WTC11 (cell line): ENCODE measurements around the gene HOXD8. TPM values are rescaled to one million over a fixed set of nuclear protein-coding genes. Genes with fewer than 3 reads are reported as not detected.

Experiments used
- ATAC-seq: fragments of 200-7000 bp; cut with Tn5 transposase; 2 replicates; pipeline ENCODE4 v1.10.0; 2021; ENCODE audit warnings: mild to moderate bottlenecking, moderate library complexity
- CTCF ChIA-PET: fragments of 300-600 bp; sonication (Branson Sonifier 250); formaldehyde crosslinking; loops from one replicate; lab custom pipeline; 2021; ENCODE audit warnings: antibody characterized with exemption; lab: Charles Lee
- POLR2A ChIA-PET: fragments of 350-600 bp; sonication (Branson Sonifier 250); formaldehyde crosslinking; loops from one replicate; lab custom pipeline; 2021; ENCODE audit warnings: antibody characterized with exemption; lab: Charles Lee
- DNase-seq: peaks from one replicate; pipeline ENCODE4 v3.0.0; 2021; ENCODE audit warnings: low spot score
- H3K27ac Mint-ChIP-seq: 2 replicates; pipeline ENCODE4 v1.8.0; 2021; ENCODE audit warnings: mixed read lengths
- H3K27me3 Mint-ChIP-seq: 2 replicates; pipeline ENCODE4 v1.8.0; 2021; ENCODE audit warnings: low read depth, mild to moderate bottlenecking, moderate library complexity, mixed read lengths
- H3K36me3 Mint-ChIP-seq: 2 replicates; pipeline ENCODE4 v1.8.0; 2021; ENCODE audit warnings: mixed read lengths
- H3K4me1 Mint-ChIP-seq: 2 replicates; pipeline ENCODE4 v1.8.0; 2022; ENCODE audit warnings: mixed read lengths
- H3K4me3 Mint-ChIP-seq: 2 replicates; pipeline ENCODE4 v1.8.0; 2021; ENCODE audit warnings: mild to moderate bottlenecking, moderate library complexity, mixed read lengths
- H3K9me3 Mint-ChIP-seq: 2 replicates; pipeline ENCODE4 v1.8.0; 2021; ENCODE audit warnings: mixed read lengths
- CREB1 ChIP-seq: sonication (generic); formaldehyde crosslinking; IDR thresholded peaks from 2 replicates; pipeline ENCODE4 v1.8.0; 2023; ENCODE audit warnings: mild to moderate bottlenecking, missing genetic modification reagents
- EMX1 ChIP-seq: fragments of 250-450 bp; sonication (Bioruptor Pico); IDR thresholded peaks from 2 replicates; pipeline ENCODE4 v1.8.0; 2021; ENCODE audit warnings: mild to moderate bottlenecking
- HMGA2 ChIP-seq: fragments of 250-450 bp; sonication (Bioruptor Pico); IDR thresholded peaks from 2 replicates; pipeline ENCODE4 v1.4.0; 2021; ENCODE audit warnings: mild to moderate bottlenecking, moderate library complexity
- JAZF1 ChIP-seq: fragments of 250-450 bp; sonication (Bioruptor Pico); IDR thresholded peaks from 2 replicates; pipeline ENCODE4 v1.9.0; 2021; ENCODE audit warnings: moderate library complexity, mild to moderate bottlenecking, inconsistent platforms
- MXD4 ChIP-seq: fragments of 250-450 bp; sonication (Bioruptor Pico); IDR thresholded peaks from 2 replicates; pipeline ENCODE4 v1.8.0; 2021; ENCODE audit warnings: mild to moderate bottlenecking, moderate library complexity, borderline replicate concordance
- NR1H2 ChIP-seq: sonication (generic); formaldehyde crosslinking; IDR thresholded peaks from 2 replicates; pipeline ENCODE4 v1.9.0; 2021; ENCODE audit warnings: mild to moderate bottlenecking, moderate library complexity, missing genetic modification reagents
- OVOL2 ChIP-seq: fragments of 250-450 bp; sonication (Bioruptor Pico); IDR thresholded peaks from 2 replicates; pipeline ENCODE4 v1.9.0; 2021; ENCODE audit warnings: mild to moderate bottlenecking, borderline replicate concordance
- TCF7 ChIP-seq: sonication (generic); formaldehyde crosslinking; IDR thresholded peaks from 2 replicates; pipeline ENCODE4 v1.8.0; 2022; ENCODE audit warnings: mild to moderate bottlenecking, low read depth, missing genetic modification reagents, moderate library complexity
- TEAD1 ChIP-seq: sonication (generic); formaldehyde crosslinking; IDR thresholded peaks from 2 replicates; pipeline ENCODE4 v1.8.0; 2022; ENCODE audit warnings: mild to moderate bottlenecking, missing genetic modification reagents
- ZBTB21 ChIP-seq: sonication (generic); formaldehyde crosslinking; IDR thresholded peaks from 2 replicates; pipeline ENCODE4 v1.8.1; 2023; ENCODE audit warnings: mild to moderate bottlenecking, missing genetic modification reagents, borderline replicate concordance
- ZNF121 ChIP-seq: sonication (generic); formaldehyde crosslinking; IDR thresholded peaks from 2 replicates; pipeline ENCODE4 v1.8.0; 2023; ENCODE audit warnings: missing genetic modification reagents
- ZNF138 ChIP-seq: sonication (generic); formaldehyde crosslinking; conservative IDR thresholded peaks from 2 replicates; pipeline ENCODE4 v1.8.1; 2022; ENCODE audit warnings: mild to moderate bottlenecking, moderate library complexity, missing genetic modification reagents
- ZNF317 ChIP-seq: sonication (generic); formaldehyde crosslinking; IDR thresholded peaks from 2 replicates; pipeline ENCODE4 v1.8.1; 2023; ENCODE audit warnings: low read depth, mild to moderate bottlenecking, moderate library complexity, missing genetic modification reagents, borderline replicate concordance
- ZNF396 ChIP-seq: fragments of 250-450 bp; sonication (Bioruptor Pico); IDR thresholded peaks from 2 replicates; pipeline ENCODE4 v1.8.0; 2021; ENCODE audit warnings: mild to moderate bottlenecking, moderate library complexity, borderline replicate concordance
- total RNA-seq: library from RNA; stranded (reverse); gene quantifications from 3 replicates; pipeline ENCODE4 v1.2.3, GENCODE V29; 2021
- TF ChIP-seq, protein P1 (sequence below): sonication (generic); formaldehyde crosslinking; IDR thresholded peaks from 2 replicates; pipeline ENCODE4 v1.8.1; 2022; ENCODE audit warnings: low read depth, missing genetic modification reagents, borderline replicate concordance
- TF ChIP-seq, protein P2 (sequence below): sonication (generic); formaldehyde crosslinking; IDR thresholded peaks from 2 replicates; pipeline ENCODE4 v1.8.0; 2022; ENCODE audit warnings: mild to moderate bottlenecking, missing genetic modification reagents
- TF ChIP-seq, protein P3 (sequence below): sonication (generic); formaldehyde crosslinking; IDR thresholded peaks from 2 replicates; pipeline ENCODE4 v1.8.1; 2023; ENCODE audit warnings: mild to moderate bottlenecking, missing genetic modification reagents

The HOXD8 gene
- total RNA-seq, 1 experiment from 2014 or later = not detected

DNA sequence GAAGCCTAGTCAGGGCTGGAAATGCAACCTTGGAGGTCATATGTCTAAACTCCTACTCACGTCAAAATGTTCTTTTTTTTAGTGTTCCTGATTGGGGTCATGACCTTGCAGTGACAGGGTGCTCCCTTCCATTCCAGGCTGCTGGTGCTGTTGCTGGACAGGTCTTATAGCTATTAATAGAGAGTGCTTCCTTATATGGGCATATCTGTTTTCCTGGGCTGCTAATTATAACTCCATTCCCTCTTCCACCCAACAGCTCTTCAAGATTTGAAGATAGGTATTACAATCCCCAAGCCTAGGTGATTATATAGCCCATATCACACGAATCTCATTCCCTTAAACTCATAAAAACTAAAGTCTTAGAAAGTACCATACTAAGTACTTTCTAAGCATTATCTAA is 40.2 kb downstream of the HOXD8 start:
- Mint-ChIP-seq H3K4me1 (peaks cover 24% of the 10 kb centered on the region), H3K36me3 (peaks cover 4% of the 10 kb centered on the region; the same call in 1 of the 2 replicates), H3K27ac (no peak overlapping the region), H3K9me3 (no peaks in the 10 kb centered on the region), H3K4me3 (no peak overlapping the region)
- DNase-seq (no peak), ATAC-seq (no peak)
- POLR2A ChIA-PET = no interaction called here
- CTCF ChIA-PET = interaction anchor here (0.7 to 1.1 kb wide), 2 partner anchors 468 to 979 kb away, joined by 3 to 6 read pairs; no protein-coding TSS in a partner anchor
- TF ChIP-seq, protein P1, sequence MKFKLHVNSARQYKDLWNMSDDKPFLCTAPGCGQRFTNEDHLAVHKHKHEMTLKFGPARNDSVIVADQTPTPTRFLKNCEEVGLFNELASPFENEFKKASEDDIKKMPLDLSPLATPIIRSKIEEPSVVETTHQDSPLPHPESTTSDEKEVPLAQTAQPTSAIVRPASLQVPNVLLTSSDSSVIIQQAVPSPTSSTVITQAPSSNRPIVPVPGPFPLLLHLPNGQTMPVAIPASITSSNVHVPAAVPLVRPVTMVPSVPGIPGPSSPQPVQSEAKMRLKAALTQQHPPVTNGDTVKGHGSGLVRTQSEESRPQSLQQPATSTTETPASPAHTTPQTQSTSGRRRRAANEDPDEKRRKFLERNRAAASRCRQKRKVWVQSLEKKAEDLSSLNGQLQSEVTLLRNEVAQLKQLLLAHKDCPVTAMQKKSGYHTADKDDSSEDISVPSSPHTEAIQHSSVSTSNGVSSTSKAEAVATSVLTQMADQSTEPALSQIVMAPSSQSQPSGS (CRISPR knock-in tag) = no peak
- no peak for TF ChIP-seq ZNF317 (CRISPR knock-in tag)
- TF ChIP-seq EMX1 (CRISPR knock-in tag) = no peak
- TF ChIP-seq TCF7 = no peak
- no peak for TF ChIP-seq OVOL2 (CRISPR knock-in tag)
- no peak for TF ChIP-seq ZBTB21 (CRISPR knock-in tag)
- TF ChIP-seq CREB1 = no peak
- no peak for TF ChIP-seq NR1H2 (CRISPR knock-in tag)
- TF ChIP-seq, protein P2, sequence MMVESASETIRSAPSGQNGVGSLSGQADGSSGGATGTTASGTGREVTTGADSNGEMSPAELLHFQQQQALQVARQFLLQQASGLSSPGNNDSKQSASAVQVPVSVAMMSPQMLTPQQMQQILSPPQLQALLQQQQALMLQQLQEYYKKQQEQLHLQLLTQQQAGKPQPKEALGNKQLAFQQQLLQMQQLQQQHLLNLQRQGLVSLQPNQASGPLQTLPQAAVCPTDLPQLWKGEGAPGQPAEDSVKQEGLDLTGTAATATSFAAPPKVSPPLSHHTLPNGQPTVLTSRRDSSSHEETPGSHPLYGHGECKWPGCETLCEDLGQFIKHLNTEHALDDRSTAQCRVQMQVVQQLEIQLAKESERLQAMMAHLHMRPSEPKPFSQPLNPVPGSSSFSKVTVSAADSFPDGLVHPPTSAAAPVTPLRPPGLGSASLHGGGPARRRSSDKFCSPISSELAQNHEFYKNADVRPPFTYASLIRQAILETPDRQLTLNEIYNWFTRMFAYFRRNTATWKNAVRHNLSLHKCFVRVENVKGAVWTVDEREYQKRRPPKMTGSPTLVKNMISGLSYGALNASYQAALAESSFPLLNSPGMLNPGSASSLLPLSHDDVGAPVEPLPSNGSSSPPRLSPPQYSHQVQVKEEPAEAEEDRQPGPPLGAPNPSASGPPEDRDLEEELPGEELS (CRISPR knock-in tag) = no peak
- no peak for TF ChIP-seq HMGA2
- TF ChIP-seq, protein P3, sequence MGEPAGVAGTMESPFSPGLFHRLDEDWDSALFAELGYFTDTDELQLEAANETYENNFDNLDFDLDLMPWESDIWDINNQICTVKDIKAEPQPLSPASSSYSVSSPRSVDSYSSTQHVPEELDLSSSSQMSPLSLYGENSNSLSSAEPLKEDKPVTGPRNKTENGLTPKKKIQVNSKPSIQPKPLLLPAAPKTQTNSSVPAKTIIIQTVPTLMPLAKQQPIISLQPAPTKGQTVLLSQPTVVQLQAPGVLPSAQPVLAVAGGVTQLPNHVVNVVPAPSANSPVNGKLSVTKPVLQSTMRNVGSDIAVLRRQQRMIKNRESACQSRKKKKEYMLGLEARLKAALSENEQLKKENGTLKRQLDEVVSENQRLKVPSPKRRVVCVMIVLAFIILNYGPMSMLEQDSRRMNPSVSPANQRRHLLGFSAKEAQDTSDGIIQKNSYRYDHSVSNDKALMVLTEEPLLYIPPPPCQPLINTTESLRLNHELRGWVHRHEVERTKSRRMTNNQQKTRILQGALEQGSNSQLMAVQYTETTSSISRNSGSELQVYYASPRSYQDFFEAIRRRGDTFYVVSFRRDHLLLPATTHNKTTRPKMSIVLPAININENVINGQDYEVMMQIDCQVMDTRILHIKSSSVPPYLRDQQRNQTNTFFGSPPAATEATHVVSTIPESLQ (CRISPR knock-in tag) = no peak
- TF ChIP-seq JAZF1 (CRISPR knock-in tag) = no peak
- no peak for TF ChIP-seq ZNF138
- no peak for TF ChIP-seq MXD4 (CRISPR knock-in tag)
- TF ChIP-seq, all 79 proteins: peak for 0
- H3K27me3 Mint-ChIP-seq = peaks cover 100% of the 10 kb centered on the region

DNA sequence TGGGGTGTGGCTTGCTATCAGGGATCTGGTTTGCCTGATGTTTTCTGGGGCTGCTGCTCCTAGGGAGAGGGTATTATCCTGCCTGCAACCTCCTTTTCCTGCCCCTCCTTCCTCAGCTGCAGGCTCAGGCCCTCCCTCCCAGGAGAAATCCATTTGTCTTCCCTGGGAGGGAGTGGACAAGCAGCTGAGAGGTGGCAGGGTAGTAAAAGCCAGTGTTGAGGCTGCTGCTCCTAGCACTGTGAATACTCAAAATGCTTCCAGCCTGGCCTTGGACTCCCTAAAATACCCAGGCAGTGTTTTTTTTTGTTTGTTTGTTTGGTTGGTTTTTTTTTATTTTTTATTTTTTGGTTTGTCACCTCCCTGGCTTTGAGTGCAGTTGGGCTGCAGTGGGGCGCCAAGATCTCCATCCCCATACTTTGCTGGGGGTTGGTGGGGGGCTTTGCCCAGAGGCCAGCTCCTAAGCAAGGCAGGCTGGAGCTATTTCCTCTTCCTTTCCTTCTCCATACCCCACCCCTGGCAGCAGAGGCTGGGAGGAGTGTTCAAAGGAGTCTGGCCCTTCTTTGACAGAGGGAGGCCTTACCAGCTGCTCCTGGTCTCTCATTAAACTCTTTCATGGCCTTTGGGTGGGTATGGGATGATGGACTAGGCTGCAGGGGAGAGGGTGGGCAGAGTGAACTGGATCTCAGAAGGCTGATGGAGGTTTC is 41.2 kb downstream of the HOXD8 start:
- no peaks in the 10 kb centered on the region for H3K9me3 Mint-ChIP-seq
- ChIA-PET CTCF (interaction anchor here (0.6 to 1.9 kb wide), 7 partner anchors 8 to 383 kb away, joined by 3 to 8 read pairs (median 4); no protein-coding TSS in a partner anchor), POLR2A (interaction anchor here (1.8 kb wide), 1 partner anchor 10 kb away, joined by 7 read pairs; no protein-coding TSS in a partner anchor)
- H3K4me1 Mint-ChIP-seq = peaks cover 27% of the 10 kb centered on the region
- peak overlapping the region; percentile 50; the same call in 1 of the 2 replicates for H3K4me3 Mint-ChIP-seq
- H3K27ac Mint-ChIP-seq = no peak overlapping the region
- H3K27me3 Mint-ChIP-seq = peaks cover 100% of the 10 kb centered on the region
- peak; percentile 6 for ATAC-seq
- DNase-seq = no peak
- no peak for TF ChIP-seq ZNF396 (CRISPR knock-in tag)
- no peak for TF ChIP-seq ZNF121 (CRISPR knock-in tag)
- no peak for TF ChIP-seq TEAD1 (CRISPR knock-in tag)
- peaks cover 4% of the 10 kb centered on the region; the same call in 1 of the 2 replicates for H3K36me3 Mint-ChIP-seq
